Measurements from ENCODE around the gene CEP83. TPM values are rescaled to one million over a fixed set of nuclear protein-coding genes. Genes with fewer than 3 reads are reported as not detected.
A peak's percentile ranks its signal among the peaks of the same experiment; 100 is the strongest.
"Not testable (repeated sequence)": the region's sequence is repeated elsewhere in the genome, so short reads cannot be mapped to it uniquely, and the experiment has no call there.

CEP83 gene
- total RNA-seq, 4 donors from 2014 or later = 6.7 to 21.2 (median 8.3) TPM

DNA sequence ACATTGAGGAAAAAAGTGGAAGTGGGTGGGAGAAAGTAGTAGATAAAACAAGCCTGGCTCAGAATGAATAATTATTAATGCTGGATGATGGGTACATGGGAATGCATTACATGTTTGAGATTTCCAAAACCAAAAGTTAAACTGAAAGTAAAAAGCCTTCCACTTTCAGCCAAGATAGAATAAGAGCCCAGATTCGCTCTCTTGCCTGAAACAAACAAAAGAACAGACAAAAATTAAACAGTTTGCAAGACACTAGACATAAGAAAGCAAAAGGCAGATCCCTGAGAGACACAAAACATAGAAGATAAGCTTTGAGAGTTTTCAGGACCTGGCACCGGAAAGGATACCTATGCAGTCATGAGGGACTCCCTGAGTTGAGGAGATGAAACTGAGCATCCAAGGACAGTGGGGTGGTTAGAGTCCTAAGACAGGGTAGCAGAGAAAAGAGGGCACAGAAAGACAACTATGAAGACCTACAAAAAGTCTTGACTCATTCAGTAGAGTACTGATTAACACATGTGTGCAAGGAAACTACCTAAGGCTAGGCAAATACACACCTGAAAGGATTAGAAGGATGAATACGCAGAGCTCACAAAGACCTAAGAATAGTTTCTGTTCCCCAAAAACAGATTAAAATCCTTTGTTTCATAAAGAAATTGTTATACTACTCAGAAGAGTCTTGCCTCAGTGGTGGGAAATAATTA, 54.1 kb downstream of the CEP83 start:
- intact Hi-C loops (cut with DNase I) = no loop called here

DNA sequence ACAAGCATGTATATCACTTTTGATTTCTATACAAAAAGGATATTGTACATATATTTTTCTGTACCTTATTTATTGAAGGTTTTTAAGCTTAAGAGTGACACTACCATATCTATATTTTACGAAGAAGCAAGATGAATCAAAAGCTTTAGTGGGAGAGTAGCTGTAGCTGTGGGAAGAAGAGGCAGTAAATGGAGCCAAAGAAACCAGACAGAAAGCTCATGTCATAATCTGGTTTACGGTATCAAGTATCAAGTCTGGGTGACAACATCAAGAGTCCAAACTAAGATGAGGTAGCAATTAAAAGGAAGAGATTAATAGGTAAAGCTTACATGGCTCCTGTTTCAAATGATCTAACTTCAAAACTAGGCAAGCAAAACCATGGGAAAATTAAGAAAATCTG, 54.8 kb downstream of the CEP83 start:
- peaks cover 0 to 19% (median 2%) of the 10 kb centered on the region in 4 donors for H3K36me3 ChIP-seq
- intact Hi-C loops (cut with DNase I) = no loop called here
- peak overlapping the region in 3 of 4 donors; percentile 41 to 55 (median 48) for H3K27ac ChIP-seq (replicated peaks in 1 of 4)
- TF ChIP-seq POLR2A (IDR thresholded peaks at IDR 0.05; ENCODE audit: low read depth) = no peak
- TF ChIP-seq POLR2AphosphoS5 (IDR thresholded peaks at IDR 0.05) = no peak
- TF ChIP-seq EP300 (IDR thresholded peaks at IDR 0.05) = no peak
- TF ChIP-seq, protein P1, sequence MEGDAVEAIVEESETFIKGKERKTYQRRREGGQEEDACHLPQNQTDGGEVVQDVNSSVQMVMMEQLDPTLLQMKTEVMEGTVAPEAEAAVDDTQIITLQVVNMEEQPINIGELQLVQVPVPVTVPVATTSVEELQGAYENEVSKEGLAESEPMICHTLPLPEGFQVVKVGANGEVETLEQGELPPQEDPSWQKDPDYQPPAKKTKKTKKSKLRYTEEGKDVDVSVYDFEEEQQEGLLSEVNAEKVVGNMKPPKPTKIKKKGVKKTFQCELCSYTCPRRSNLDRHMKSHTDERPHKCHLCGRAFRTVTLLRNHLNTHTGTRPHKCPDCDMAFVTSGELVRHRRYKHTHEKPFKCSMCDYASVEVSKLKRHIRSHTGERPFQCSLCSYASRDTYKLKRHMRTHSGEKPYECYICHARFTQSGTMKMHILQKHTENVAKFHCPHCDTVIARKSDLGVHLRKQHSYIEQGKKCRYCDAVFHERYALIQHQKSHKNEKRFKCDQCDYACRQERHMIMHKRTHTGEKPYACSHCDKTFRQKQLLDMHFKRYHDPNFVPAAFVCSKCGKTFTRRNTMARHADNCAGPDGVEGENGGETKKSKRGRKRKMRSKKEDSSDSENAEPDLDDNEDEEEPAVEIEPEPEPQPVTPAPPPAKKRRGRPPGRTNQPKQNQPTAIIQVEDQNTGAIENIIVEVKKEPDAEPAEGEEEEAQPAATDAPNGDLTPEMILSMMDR (IDR thresholded peaks at IDR 0.05) = no peak
- peaks cover 8 to 18% (median 11%) of the 10 kb centered on the region in 4 donors for H3K4me1 ChIP-seq
- H3K9me3 ChIP-seq = no peaks in the 10 kb centered on the region
- WGBS = 88% methylated on average over 2 of the region's 2 CpGs
- peak overlapping the region; percentile 28 to 51 (median 44) for H3K4me3 ChIP-seq
- H3K27me3 ChIP-seq = no peaks in the 10 kb centered on the region
- DNase-seq (ENCODE audit: extremely low spot score) = no peak

More for the DNA sequence above, 54.1 kb downstream of the CEP83 start:
- Histone ChIP-seq H3K9me3 (no peaks in the 10 kb centered on the region), H3K27ac (replicated peaks in 1 of 4) (peak overlapping the region; percentile 41 to 58 (median 52)), H3K36me3 (peaks cover 0 to 13% (median 2%) of the 10 kb centered on the region in 4 donors), H3K4me3 (peak overlapping the region; percentile 28 to 51 (median 44)), H3K27me3 (no peaks in the 10 kb centered on the region), H3K4me1 (peaks cover 9 to 18% (median 12%) of the 10 kb centered on the region in 4 donors)
- DNase-seq (ENCODE audit: extremely low spot score) = no peak
- 52% methylated on average over 3 of the region's 3 CpGs for WGBS
- TF ChIP-seq POLR2A (IDR thresholded peaks at IDR 0.05; ENCODE audit: low read depth) = no peak

DNA sequence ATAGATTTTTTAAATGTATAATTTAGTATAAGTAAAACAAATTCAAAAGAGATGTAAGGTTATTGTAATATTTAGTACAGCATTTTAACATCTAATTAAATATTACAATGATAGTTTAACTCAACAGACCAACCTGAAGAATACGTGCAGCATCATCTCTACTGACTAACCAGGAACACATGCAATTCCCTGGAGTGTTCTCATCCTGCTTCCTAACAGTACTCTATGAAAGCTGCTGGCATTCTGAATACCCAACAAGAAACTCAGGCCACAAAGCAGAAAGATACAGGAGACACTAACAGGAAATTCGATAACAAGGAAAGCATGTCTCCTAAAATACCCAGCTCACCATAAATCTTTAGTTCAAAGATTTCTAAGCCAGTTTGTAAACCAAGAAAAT, 58.3 kb downstream of the CEP83 start:
- WGBS = 94% methylated on average over 2 of the region's 2 CpGs
- intact Hi-C loops (cut with DNase I) = no loop called here
- TF ChIP-seq, protein P1 (IDR thresholded peaks at IDR 0.05) = no peak
- TF ChIP-seq POLR2A (IDR thresholded peaks at IDR 0.05; ENCODE audit: low read depth) (no peak), EP300 (IDR thresholded peaks at IDR 0.05) (no peak), POLR2AphosphoS5 (IDR thresholded peaks at IDR 0.05) (no peak)

DNA sequence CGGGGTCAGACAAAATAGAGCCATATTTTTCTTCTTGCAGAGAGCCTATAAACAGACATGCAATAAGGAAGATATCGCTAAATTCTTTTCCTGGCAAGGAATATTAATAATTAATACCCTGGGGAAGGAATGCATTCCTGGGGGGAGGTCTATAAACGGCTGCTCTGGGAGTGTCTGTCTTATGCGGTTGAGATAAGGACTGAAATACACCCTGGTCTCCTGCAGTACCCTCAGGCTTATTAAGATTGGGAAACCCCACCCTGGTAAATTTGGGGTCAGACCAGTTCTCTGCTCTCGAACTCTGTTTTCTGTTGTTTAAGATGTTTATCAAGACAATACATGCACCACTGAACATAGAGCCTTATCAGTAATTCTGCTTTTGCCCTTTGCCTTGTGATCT, 61.0 kb downstream of the CEP83 start:
- H3K27me3 ChIP-seq; H3K27ac ChIP-seq (replicated peaks in 1 of 4); DNase-seq (ENCODE audit: extremely low spot score); H3K4me3 ChIP-seq; intact Hi-C loops (cut with DNase I); H3K4me1 ChIP-seq: not testable (repeated sequence)
- Histone ChIP-seq H3K36me3 (peaks cover 0 to 19% (median 7%) of the 10 kb centered on the region in 4 donors), H3K9me3 (peaks cover 0 to 13% (median 8%) of the 10 kb centered on the region in 4 donors)
- 84% methylated on average over 5 of the region's 5 CpGs for WGBS

More for the DNA sequence above, 58.3 kb downstream of the CEP83 start:
- H3K27me3 ChIP-seq = no peaks in the 10 kb centered on the region
- peaks cover 0 to 19% (median 7%) of the 10 kb centered on the region in 4 donors for H3K36me3 ChIP-seq
- H3K4me3 ChIP-seq = no peak overlapping the region
- peaks cover 0 to 13% (median 8%) of the 10 kb centered on the region in 4 donors for H3K9me3 ChIP-seq
- peaks cover 4 to 14% (median 7%) of the 10 kb centered on the region in 4 donors for H3K4me1 ChIP-seq
- no peak for DNase-seq (ENCODE audit: extremely low spot score)
- no peak overlapping the region for H3K27ac ChIP-seq (replicated peaks in 1 of 4)

DNA sequence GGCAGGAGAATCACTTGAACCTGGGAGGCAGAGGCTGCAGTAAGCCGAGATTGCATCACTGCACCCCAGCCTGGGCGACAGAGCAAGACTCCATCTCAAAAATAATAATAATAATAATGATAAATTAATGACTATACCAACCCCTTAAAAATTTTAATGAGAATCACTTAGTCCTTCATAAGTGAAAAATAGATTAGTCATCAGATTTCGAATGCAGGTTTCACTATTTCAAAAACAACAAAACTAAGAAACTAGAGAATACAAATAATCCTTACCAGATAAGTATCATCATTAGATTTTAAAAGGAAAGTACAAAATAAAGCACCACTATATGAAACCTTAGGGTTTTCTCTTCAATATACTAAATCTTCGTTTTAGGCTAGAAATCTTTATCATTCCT, 62.3 kb downstream of the CEP83 start:
- WGBS = 97% methylated on average over 4 of the region's 4 CpGs
- peaks cover 0 to 13% (median 8%) of the 10 kb centered on the region in 4 donors for H3K9me3 ChIP-seq

DNA sequence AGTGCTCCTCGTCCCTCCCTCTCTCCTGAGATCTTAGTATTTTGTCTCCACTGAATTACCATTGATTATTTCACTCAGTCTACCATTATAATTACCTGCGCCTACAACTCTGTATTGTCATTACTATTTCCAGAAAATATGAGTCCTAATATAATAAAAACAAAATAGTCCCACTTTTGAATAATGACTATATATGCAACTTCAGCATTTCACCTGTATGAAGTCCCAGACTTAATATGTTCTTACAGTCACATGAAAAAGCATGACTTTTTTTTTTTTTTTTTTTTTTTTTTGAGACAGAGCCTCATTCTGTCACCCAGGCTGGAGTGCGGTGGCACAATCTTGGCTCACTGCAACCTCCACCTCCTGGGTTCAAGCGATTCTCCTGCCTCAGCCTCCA, 63.7 kb downstream of the CEP83 start:
- DNase-seq (ENCODE audit: extremely low spot score); H3K27me3 ChIP-seq; H3K36me3 ChIP-seq; intact Hi-C loops (cut with DNase I); H3K27ac ChIP-seq (replicated peaks in 1 of 4); H3K4me1 ChIP-seq; H3K4me3 ChIP-seq: not testable (repeated sequence)
- peaks cover 0 to 13% (median 8%) of the 10 kb centered on the region in 4 donors for H3K9me3 ChIP-seq
- 88% methylated on average over 4 of the region's 4 CpGs for WGBS

More for the DNA sequence above, 62.3 kb downstream of the CEP83 start:
- intact Hi-C loops (cut with DNase I) = no loop called here
- DNase-seq (ENCODE audit: extremely low spot score) = no peak
- H3K4me3 ChIP-seq = no peak overlapping the region
- peaks cover 0 to 14% (median 6%) of the 10 kb centered on the region in 4 donors for H3K36me3 ChIP-seq
- H3K4me1 ChIP-seq = no peaks in the 10 kb centered on the region
- H3K27me3 ChIP-seq = no peaks in the 10 kb centered on the region
- TF ChIP-seq, protein P1 (IDR thresholded peaks at IDR 0.05) = no peak
- TF ChIP-seq POLR2A (IDR thresholded peaks at IDR 0.05; ENCODE audit: low read depth) (no peak), POLR2AphosphoS5 (IDR thresholded peaks at IDR 0.05) (no peak), EP300 (IDR thresholded peaks at IDR 0.05) (no peak)
- H3K27ac ChIP-seq (replicated peaks in 1 of 4) = no peak overlapping the region
